A673 (cell line): ENCODE results near the gene EGFR. TPM values are rescaled to one million over a fixed set of nuclear protein-coding genes. Genes with fewer than 3 reads are reported as not detected.

Source experiments
- BruUV-seq: library from RNA; stranded (reverse); fragments of 400-500 nt; replicated peaks from 2 replicates; lab custom pipeline; 2021; lab: Mats Ljungman, UMichigan
- CTCF ChIA-PET: fragments of 300-600 bp; sonication (Branson Sonifier 250); formaldehyde crosslinking; loops from one replicate; lab custom pipeline; 2022; ENCODE audit warnings: antibody characterized with exemption; lab: Charles Lee
- POLR2A ChIA-PET: fragments of 300-600 bp; sonication (Branson Sonifier 250); formaldehyde crosslinking; loops from one replicate; lab custom pipeline; 2022; ENCODE audit warnings: antibody characterized with exemption; ENCODE audit not compliant: low non-redundant PET; lab: Charles Lee
- DNase-seq: peaks from one replicate; pipeline ENCODE4 v3.0.0-alpha.2; 2015; ENCODE audit warnings: low spot score
- H3K27ac ChIP-seq: fragments of 200-600 bp; sonication (generic); 2 replicates; pipeline ENCODE4 v1.5.1; 2016; ENCODE audit warnings: mixed run types, low read depth, mild to moderate bottlenecking, mixed read lengths, antibody characterized with exemption, low read length; ENCODE audit not compliant: poor library complexity, severe bottlenecking
- H3K27me3 ChIP-seq: fragments of 200-600 bp; sonication (generic); replicated peaks from 2 replicates; pipeline ENCODE4 v1.6.1; 2017; ENCODE audit warnings: mixed run types, low read depth, mild to moderate bottlenecking, mixed read lengths, antibody characterized with exemption, low read length; ENCODE audit not compliant: insufficient read depth, poor library complexity
- H3K36me3 ChIP-seq: fragments of 200-600 bp; sonication (generic); 2 replicates; pipeline ENCODE4 v1.6.1; 2016; ENCODE audit warnings: mixed run types, mild to moderate bottlenecking, mixed read lengths, antibody characterized with exemption, low read length; ENCODE audit not compliant: insufficient read depth, poor library complexity, severe bottlenecking
- H3K4me1 ChIP-seq: fragments of 200-600 bp; sonication (generic); 2 replicates; pipeline ENCODE4 v1.6.1; 2017; ENCODE audit warnings: mixed run types, mild to moderate bottlenecking, mixed read lengths, antibody characterized with exemption, low read length; ENCODE audit not compliant: insufficient read depth, poor library complexity, severe bottlenecking
- H3K4me3 ChIP-seq: fragments of 200-600 bp; sonication (generic); 2 replicates; pipeline ENCODE4 v1.5.1; 2016; ENCODE audit warnings: low read depth, mixed run types, mild to moderate bottlenecking, mixed read lengths, low read length; ENCODE audit not compliant: poor library complexity, severe bottlenecking
- H3K9me3 ChIP-seq: fragments of 200-600 bp; sonication (generic); 2 replicates; pipeline ENCODE4 v1.6.1; 2016; ENCODE audit warnings: mixed run types, low read depth, mild to moderate bottlenecking, mixed read lengths, antibody characterized with exemption, low read length; ENCODE audit not compliant: poor library complexity, severe bottlenecking
- CTCF ChIP-seq: fragments of 300-800, 200-600 bp; sonication (generic); conservative IDR thresholded peaks from 2 replicates; pipeline ENCODE4 v1.5.1; 2017; ENCODE audit warnings: low read depth, mild to moderate bottlenecking, antibody characterized with exemption, low read length, moderate library complexity, mixed read lengths
- EZH2 ChIP-seq: fragments of 200-600 bp; sonication (generic); IDR thresholded peaks from 2 replicates; pipeline ENCODE4 v1.6.1; 2017; ENCODE audit warnings: borderline replicate concordance, low read depth, mild to moderate bottlenecking, mixed read lengths, antibody characterized with exemption, low read length; ENCODE audit not compliant: poor library complexity, severe bottlenecking
- intact Hi-C: fragments of 100-400 bp; cut with micrococcal nuclease; formaldehyde crosslinking; loops from one replicate; pipeline ENCODE4 v1.10.0; 2022; ENCODE audit not compliant: unreplicated experiment
- total RNA-seq: library from RNA; stranded (reverse); gene quantifications from 2 replicates; pipeline ENCODE4 v1.2.3, GENCODE V29; 2021

EGFR gene
- total RNA-seq, 1 experiment from 2014 or later = 0.84 TPM

DNA sequence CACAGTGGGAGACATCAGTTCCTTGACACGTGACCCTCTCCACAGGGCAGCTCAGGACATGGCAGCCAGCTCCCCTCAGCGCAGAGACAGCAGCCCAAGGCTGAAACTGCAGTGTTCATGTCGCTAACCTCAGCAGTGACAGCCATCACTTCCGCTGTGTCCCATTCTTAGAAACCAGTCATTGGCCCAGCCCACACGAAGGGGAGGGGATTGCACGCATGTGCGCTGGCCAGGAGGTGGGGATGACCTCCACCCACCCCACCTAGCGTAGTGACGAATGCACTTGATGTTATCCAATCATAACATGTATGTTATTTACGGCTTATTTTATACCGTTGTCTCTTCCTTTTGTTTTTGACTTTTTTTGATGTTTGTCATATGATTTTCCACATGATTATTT, 36.9 kb upstream of the EGFR start:
- no peak overlapping the region for H3K27ac ChIP-seq
- intact Hi-C loops = no loop called here
- no peak overlapping the region for H3K4me3 ChIP-seq
- H3K9me3 ChIP-seq = no peaks in the 10 kb centered on the region
- ChIA-PET POLR2A (no interaction called here), CTCF (no interaction called here)
- TF ChIP-seq CTCF = no peak
- no peak for TF ChIP-seq EZH2
- BruUV-seq = no TSS peak
- no peaks in the 10 kb centered on the region for H3K4me1 ChIP-seq
- DNase-seq = no peak
- H3K27me3 ChIP-seq = no peaks in the 10 kb centered on the region
- no peaks in the 10 kb centered on the region for H3K36me3 ChIP-seq

DNA sequence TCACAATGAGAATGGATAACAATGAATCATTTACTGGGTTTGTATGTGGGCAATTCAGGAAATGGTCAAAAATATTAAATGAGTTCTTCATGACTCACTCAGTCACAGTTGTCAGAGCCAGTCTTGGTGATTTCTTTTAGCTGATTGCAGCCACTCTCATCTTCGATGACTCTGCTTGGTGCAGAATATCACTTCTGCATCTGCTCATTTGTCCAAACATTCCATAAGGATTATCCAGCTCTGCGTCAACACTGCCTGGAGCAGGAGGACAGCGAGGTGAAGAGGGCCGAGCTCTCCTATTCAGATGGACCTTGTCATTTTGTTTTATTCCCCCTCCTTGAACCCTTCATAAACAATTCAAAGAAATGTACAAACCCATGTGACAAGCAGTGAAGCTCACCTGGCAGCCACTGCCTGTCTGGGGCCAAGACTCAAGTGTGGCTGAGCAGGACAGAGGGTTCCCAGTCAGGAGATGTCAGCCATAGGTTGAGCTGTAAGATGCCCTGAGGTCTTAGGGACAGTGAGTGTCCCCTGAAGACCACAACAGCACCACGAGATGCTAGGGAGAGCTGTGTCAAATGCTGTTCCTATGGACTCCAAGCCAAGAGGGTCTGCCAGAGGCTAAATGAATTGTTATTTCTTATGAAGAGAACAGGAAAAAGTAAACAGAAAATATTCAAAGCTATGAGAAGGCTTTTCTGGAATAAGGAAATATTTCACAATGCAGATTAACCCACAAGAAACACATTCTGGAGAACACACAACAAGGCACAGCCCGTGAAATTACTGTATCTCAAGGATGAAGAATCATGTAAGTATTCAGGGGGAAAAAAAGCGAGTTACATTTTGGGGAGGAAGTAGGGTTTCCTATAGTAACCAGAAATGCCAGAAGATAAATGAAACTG, 33.1 kb upstream of the EGFR start:
- intact Hi-C loops = no loop called here
- TF ChIP-seq CTCF (no peak), EZH2 (no peak)

DNA sequence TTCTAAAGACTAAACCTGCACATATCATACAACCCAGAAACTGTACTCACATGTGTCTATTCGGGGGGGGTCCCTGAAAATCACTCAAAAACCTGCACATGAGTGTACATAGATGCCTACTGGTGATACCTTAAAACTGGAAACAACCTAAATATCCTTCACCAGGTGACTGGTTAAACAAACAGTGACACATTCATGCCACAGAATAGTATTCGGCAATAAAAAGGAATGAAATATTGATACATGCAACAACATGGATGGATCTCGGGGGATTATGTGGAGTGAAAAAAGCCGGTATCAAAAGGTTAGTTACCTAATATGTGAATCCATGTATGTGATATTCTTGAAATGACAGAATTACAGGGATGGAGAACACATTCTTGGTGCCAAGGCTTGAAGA, 32.1 kb upstream of the EGFR start:
- no peaks in the 10 kb centered on the region for H3K36me3 ChIP-seq
- intact Hi-C loops = no loop called here
- CTCF ChIA-PET = no interaction called here
- no TSS peak for BruUV-seq
- H3K4me1 ChIP-seq = no peaks in the 10 kb centered on the region
- no peaks in the 10 kb centered on the region for H3K9me3 ChIP-seq
- TF ChIP-seq CTCF (no peak), EZH2 (no peak)
- DNase-seq = no peak
- POLR2A ChIA-PET = no interaction called here
- no peak overlapping the region for H3K4me3 ChIP-seq
- H3K27ac ChIP-seq = no peak overlapping the region
- H3K27me3 ChIP-seq = no peaks in the 10 kb centered on the region

More for the DNA sequence above, 33.1 kb upstream of the EGFR start:
- BruUV-seq = no TSS peak
- Histone ChIP-seq H3K27ac (no peak overlapping the region), H3K4me3 (no peak overlapping the region), H3K9me3 (no peaks in the 10 kb centered on the region), H3K27me3 (no peaks in the 10 kb centered on the region), H3K36me3 (no peaks in the 10 kb centered on the region), H3K4me1 (no peaks in the 10 kb centered on the region)
- POLR2A ChIA-PET = no interaction called here
- no peak for DNase-seq
- CTCF ChIA-PET = no interaction called here
